Measurements from ENCODE around the gene ADAMTS12. TPM values are rescaled to one million over a fixed set of nuclear protein-coding genes. Genes with fewer than 3 reads are reported as not detected.

Gene ADAMTS12
- total and polyA plus RNA-seq, 5 donors from 2014 or later: not detected

DNA sequence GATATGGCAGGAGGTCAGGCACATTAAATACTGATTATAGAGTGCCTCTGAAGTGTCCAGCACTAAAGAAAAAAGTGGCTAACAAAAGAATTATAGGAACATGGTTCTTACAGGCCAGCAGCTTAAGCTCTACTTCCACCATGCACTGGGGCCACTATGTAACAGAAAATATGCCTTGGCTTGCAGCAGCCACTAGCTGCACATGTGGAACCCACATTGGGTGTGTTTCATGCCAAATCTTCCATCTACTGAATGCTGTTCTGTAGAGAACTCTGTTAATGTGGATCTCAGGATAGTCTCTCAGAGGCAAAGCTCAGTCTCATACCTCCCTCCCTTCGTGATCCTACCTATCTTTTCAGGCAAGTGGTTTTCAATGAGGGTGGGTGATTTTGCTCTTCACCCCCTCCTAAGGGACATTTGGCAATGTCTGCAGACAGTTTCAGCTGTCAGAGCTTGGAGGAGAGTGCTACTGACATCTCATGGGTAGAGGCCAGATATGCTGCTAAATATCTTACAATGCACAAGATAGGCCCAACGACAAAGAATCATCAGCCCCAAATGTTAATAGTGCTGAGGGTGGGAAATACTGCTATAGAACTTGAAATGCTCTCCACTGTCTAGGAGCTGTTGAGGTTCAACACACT is 232.1 kb downstream of the ADAMTS12 start:
- H3K4me1 Mint-ChIP-seq: no peaks in the 10 kb centered on the region
- peaks cover 0 to 1% (median 0%) of the 10 kb centered on the region in 7 donors for H3K9me3 Mint-ChIP-seq

DNA sequence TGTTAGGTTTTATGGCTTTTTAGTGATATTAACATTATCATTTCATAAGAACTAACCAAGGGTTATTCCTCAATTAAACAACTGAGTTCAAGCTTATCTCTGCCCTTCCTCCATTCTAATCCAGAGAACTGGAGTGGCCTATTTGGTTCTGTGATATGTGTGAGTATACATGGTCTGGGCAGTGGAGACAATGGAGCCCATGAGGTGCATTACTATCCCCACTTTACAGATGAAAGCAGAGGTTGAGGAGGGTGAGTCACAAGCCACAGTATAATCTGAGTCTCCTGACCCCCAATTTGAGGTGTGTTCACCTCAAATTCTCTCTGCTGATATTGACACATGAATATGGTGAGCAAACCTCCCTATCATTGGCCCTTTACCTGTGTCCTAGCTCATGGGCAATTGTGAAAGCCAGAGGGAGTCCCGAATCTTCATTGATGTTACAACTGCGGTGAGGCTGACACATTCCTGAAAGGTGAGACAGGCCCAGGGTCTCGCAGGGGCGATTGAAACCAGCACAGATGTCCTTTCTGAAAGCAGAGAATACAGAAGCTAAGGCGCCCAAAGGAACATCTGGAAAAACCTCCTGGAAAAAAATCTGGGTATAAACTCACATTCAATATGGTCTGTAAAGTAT is 233.9 kb downstream of the ADAMTS12 start:
- Histone ChIP-seq H3K27me3 (ENCODE audit: control insufficient read depth, insufficient read depth, low read length) (peaks cover 3% of the 10 kb centered on the region), H3K4me3 (ENCODE audit: low read depth, low read length) (no peak overlapping the region), H3K9me3 (ENCODE audit: control insufficient read depth in 2 of 2, low read length in 2 of 2) (no peaks in the 10 kb centered on the region), H3K27ac (ENCODE audit: insufficient read depth, low read length, poor library complexity, severe bottlenecking) (no peak overlapping the region), H3K4me1 (ENCODE audit: control insufficient read depth, insufficient read depth, low read length, poor library complexity, severe bottlenecking) (no peaks in the 10 kb centered on the region), H3K36me3 (ENCODE audit: control insufficient read depth, insufficient read depth, low read length) (no peaks in the 10 kb centered on the region)
- H3K36me3 Mint-ChIP-seq: no peaks in the 10 kb centered on the region
- H3K4me1 Mint-ChIP-seq: no peaks in the 10 kb centered on the region
- H3K27ac Mint-ChIP-seq: no peak overlapping the region
- DNase-seq: no peak
- ATAC-seq (ENCODE audit: low read depth in 2 of 2): no peak
- no peaks in the 10 kb centered on the region for H3K27me3 Mint-ChIP-seq
- peaks cover 0 to 2% (median 0%) of the 10 kb centered on the region in 7 donors for H3K9me3 Mint-ChIP-seq
- no peak overlapping the region for H3K4me3 Mint-ChIP-seq

More for the DNA sequence above, 232.1 kb downstream of the ADAMTS12 start:
- no peak for ATAC-seq (ENCODE audit: low read depth in 2 of 2)
- Histone ChIP-seq H3K27me3 (ENCODE audit: control insufficient read depth, insufficient read depth, low read length) (peaks cover 3% of the 10 kb centered on the region), H3K4me3 (ENCODE audit: low read depth, low read length) (no peak overlapping the region), H3K27ac (ENCODE audit: insufficient read depth, low read length, poor library complexity, severe bottlenecking) (no peak overlapping the region), H3K9me3 (ENCODE audit: control insufficient read depth in 2 of 2, low read length in 2 of 2) (no peaks in the 10 kb centered on the region), H3K4me1 (ENCODE audit: control insufficient read depth, insufficient read depth, low read length, poor library complexity, severe bottlenecking) (no peaks in the 10 kb centered on the region), H3K36me3 (ENCODE audit: control insufficient read depth, insufficient read depth, low read length) (no peaks in the 10 kb centered on the region)
- no peak overlapping the region for H3K4me3 Mint-ChIP-seq
- no peaks in the 10 kb centered on the region for H3K36me3 Mint-ChIP-seq
- H3K27me3 Mint-ChIP-seq: no peaks in the 10 kb centered on the region
- no peak for DNase-seq
- H3K27ac Mint-ChIP-seq: no peak overlapping the region

- H3K27me3 Mint-ChIP-seq: no peaks in the 10 kb centered on the region
- peaks cover 0 to 2% (median 0%) of the 10 kb centered on the region in 7 donors for H3K9me3 Mint-ChIP-seq
- no peaks in the 10 kb centered on the region for H3K36me3 Mint-ChIP-seq
- no peaks in the 10 kb centered on the region for H3K9me3 ChIP-seq (ENCODE audit: control insufficient read depth in 2 of 2, low read length in 2 of 2)
- no peak for ATAC-seq (ENCODE audit: low read depth in 2 of 2)
- no peaks in the 10 kb centered on the region for H3K4me1 ChIP-seq (ENCODE audit: control insufficient read depth, insufficient read depth, low read length, poor library complexity, severe bottlenecking)
- DNase-seq: no peak
- H3K27ac ChIP-seq (ENCODE audit: insufficient read depth, low read length, poor library complexity, severe bottlenecking): no peak overlapping the region
- no peaks in the 10 kb centered on the region for H3K4me1 Mint-ChIP-seq
- H3K27me3 ChIP-seq (ENCODE audit: control insufficient read depth, insufficient read depth, low read length): peaks cover 3% of the 10 kb centered on the region
- no peak overlapping the region for H3K4me3 Mint-ChIP-seq
- no peak overlapping the region for H3K27ac Mint-ChIP-seq
- H3K4me3 ChIP-seq (ENCODE audit: low read depth, low read length): no peak overlapping the region
- H3K36me3 ChIP-seq (ENCODE audit: control insufficient read depth, insufficient read depth, low read length): no peaks in the 10 kb centered on the region
Observed at GRCh38 chr5:33657176-33657575, 234.6 kb downstream of the ADAMTS12 start.

DNA sequence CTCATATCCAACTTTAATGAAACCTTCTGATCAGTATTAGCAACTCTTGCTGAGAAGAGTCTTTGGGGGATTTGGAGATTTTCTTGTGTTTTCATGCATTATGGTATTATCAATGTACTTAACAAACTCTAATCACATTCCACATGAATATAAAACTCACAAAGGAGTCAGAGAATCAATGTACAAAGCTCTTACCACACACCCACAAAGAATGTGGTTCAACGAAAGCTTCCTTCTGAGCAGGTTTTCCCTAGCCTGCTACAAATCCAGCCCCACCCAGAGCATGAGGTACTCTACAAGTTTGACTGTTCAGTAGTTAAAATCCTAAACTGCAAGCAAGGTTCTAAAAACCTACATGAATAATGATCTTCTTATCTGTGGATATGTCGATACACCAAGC is 240.9 kb downstream of the ADAMTS12 start:
- H3K36me3 ChIP-seq (ENCODE audit: control insufficient read depth, insufficient read depth, low read length): no peaks in the 10 kb centered on the region
- ATAC-seq (ENCODE audit: low read depth in 2 of 2) (no peak), DNase-seq (no peak)
- H3K4me3 ChIP-seq (ENCODE audit: low read depth, low read length): no peak overlapping the region
- no peaks in the 10 kb centered on the region for H3K27me3 ChIP-seq (ENCODE audit: control insufficient read depth, insufficient read depth, low read length)
- no peaks in the 10 kb centered on the region for H3K4me1 ChIP-seq (ENCODE audit: control insufficient read depth, insufficient read depth, low read length, poor library complexity, severe bottlenecking)
- H3K9me3 Mint-ChIP-seq: peaks cover 0 to 5% (median 0%) of the 10 kb centered on the region in 7 donors
- H3K27ac Mint-ChIP-seq: no peak overlapping the region
- H3K27ac ChIP-seq (ENCODE audit: insufficient read depth, low read length, poor library complexity, severe bottlenecking): no peak overlapping the region
- H3K9me3 ChIP-seq (ENCODE audit: control insufficient read depth in 2 of 2, low read length in 2 of 2): no peaks in the 10 kb centered on the region
- no peak overlapping the region for H3K4me3 Mint-ChIP-seq
- H3K27me3 Mint-ChIP-seq: no peaks in the 10 kb centered on the region
- H3K36me3 Mint-ChIP-seq: no peaks in the 10 kb centered on the region
- no peaks in the 10 kb centered on the region for H3K4me1 Mint-ChIP-seq

DNA sequence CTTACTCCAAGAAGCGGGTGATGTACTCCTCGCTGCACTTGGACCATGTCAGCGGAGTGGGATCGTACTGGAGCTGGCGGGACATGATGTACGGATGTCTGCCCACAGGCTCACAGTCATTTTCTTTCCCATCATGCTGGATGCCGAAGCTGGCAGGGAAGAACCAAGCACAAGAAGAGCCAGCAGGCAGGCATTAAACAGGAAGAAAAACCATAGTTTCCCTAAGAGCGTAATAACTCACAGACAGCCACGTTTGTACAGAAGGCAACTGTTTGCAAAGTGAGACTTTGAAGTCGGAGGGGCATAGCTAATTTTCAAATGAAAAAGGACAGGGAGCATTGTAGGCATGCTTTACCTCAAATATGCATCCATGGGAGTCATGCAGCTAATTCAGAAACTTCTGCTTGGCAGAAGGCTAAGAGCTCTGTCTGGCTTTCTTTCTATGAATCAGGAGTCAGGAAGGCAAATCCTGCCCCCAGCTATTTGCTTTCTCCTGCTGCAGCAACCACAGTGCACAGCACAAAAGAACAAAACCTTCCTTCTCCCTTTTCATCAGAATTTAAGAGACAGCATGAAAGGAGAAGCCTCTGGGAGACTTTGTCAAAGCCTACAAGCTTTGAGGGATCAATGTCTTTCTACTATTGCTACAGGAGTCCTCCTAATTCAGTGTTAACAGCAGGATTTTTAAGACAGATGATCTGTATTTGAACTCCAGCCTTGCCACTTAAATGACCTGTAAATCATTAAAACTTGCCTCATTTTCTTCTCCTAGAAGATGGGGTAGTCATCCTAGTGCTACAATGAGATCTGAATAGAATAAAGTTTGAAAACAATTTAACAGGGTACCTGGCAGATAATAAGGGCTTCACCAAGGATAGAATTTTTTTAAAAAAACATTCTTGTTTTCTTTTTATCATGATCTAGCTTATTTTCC is 242.0 kb downstream of the ADAMTS12 start:
- ATAC-seq (ENCODE audit: low read depth in 2 of 2): no peak
- no peaks in the 10 kb centered on the region for H3K27me3 ChIP-seq (ENCODE audit: control insufficient read depth, insufficient read depth, low read length)

DNA sequence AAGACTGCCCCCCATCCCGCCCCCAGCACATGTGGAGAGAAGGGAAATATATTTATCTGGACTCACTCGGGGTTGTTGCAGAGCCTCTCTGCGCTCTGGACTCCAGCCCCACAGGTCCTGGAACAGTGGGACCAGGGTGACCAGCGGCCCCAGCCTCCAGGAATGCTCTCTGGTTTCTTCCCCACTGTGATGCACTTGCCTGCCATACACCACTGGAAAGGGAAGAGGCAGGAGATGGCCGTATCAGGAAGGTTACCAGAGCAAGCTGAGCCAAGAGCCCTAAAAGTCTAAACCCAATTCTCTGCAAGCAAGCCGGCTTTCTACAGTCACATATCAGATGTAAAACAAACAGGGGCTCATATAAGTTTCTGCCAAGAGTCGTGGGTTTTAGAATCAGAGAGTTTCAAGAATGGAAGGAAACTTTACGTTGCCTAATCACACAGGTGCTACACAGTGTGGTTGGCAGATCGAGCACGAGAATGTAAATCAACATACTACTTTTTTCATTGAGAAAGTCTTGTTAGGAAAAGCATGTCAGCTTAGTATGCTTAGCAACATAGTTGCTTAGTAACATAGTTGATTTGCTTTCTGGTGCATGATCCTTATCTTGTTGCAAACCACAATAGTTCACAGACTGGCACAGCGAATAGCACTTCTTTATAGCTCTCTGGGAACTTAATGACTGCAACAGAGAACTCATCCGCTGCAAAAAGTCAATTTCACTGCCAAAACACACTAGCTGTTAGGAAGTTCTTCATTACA is 249.9 kb downstream of the ADAMTS12 start:
- H3K36me3 Mint-ChIP-seq: no peaks in the 10 kb centered on the region
- no peaks in the 10 kb centered on the region for H3K4me1 Mint-ChIP-seq
- ATAC-seq (ENCODE audit: low read depth in 2 of 2): no peak
- no peak overlapping the region for H3K27ac Mint-ChIP-seq
- peaks cover 4% of the 10 kb centered on the region for H3K27me3 Mint-ChIP-seq
- Histone ChIP-seq H3K4me1 (ENCODE audit: control insufficient read depth, insufficient read depth, low read length, poor library complexity, severe bottlenecking) (no peaks in the 10 kb centered on the region), H3K9me3 (ENCODE audit: control insufficient read depth in 2 of 2, low read length in 2 of 2) (no peaks in the 10 kb centered on the region), H3K4me3 (ENCODE audit: low read depth, low read length) (no peak overlapping the region), H3K27me3 (ENCODE audit: control insufficient read depth, insufficient read depth, low read length) (peaks cover 2% of the 10 kb centered on the region), H3K27ac (ENCODE audit: insufficient read depth, low read length, poor library complexity, severe bottlenecking) (no peak overlapping the region), H3K36me3 (ENCODE audit: control insufficient read depth, insufficient read depth, low read length) (no peaks in the 10 kb centered on the region)
- no peak overlapping the region for H3K4me3 Mint-ChIP-seq
- DNase-seq: peak in 1 of 3 donors; percentile 2
- peaks cover 0 to 6% (median 0%) of the 10 kb centered on the region in 7 donors for H3K9me3 Mint-ChIP-seq

More for the DNA sequence above, 242.0 kb downstream of the ADAMTS12 start:
- Mint-ChIP-seq H3K4me3 (no peak overlapping the region), H3K27me3 (no peaks in the 10 kb centered on the region), H3K9me3 (peaks cover 0 to 6% (median 0%) of the 10 kb centered on the region in 7 donors), H3K27ac (no peak overlapping the region), H3K36me3 (no peaks in the 10 kb centered on the region), H3K4me1 (no peaks in the 10 kb centered on the region)
- Histone ChIP-seq H3K36me3 (ENCODE audit: control insufficient read depth, insufficient read depth, low read length) (no peaks in the 10 kb centered on the region), H3K9me3 (ENCODE audit: control insufficient read depth in 2 of 2, low read length in 2 of 2) (no peaks in the 10 kb centered on the region), H3K4me3 (ENCODE audit: low read depth, low read length) (no peak overlapping the region), H3K4me1 (ENCODE audit: control insufficient read depth, insufficient read depth, low read length, poor library complexity, severe bottlenecking) (no peaks in the 10 kb centered on the region), H3K27ac (ENCODE audit: insufficient read depth, low read length, poor library complexity, severe bottlenecking) (no peak overlapping the region)
- no peak for DNase-seq

- no peaks in the 10 kb centered on the region for H3K9me3 ChIP-seq (ENCODE audit: control insufficient read depth in 2 of 2, low read length in 2 of 2)
- Mint-ChIP-seq H3K27me3 (peaks cover 4% of the 10 kb centered on the region), H3K9me3 (no peaks in the 10 kb centered on the region), H3K27ac (no peak overlapping the region), H3K4me3 (no peak overlapping the region), H3K4me1 (no peaks in the 10 kb centered on the region), H3K36me3 (no peaks in the 10 kb centered on the region)
- H3K4me3 ChIP-seq (ENCODE audit: low read depth, low read length): no peak overlapping the region
- peaks cover 2% of the 10 kb centered on the region for H3K27me3 ChIP-seq (ENCODE audit: control insufficient read depth, insufficient read depth, low read length)
- H3K36me3 ChIP-seq (ENCODE audit: control insufficient read depth, insufficient read depth, low read length): no peaks in the 10 kb centered on the region
- DNase-seq (no peak), ATAC-seq (ENCODE audit: low read depth in 2 of 2) (no peak)
- no peaks in the 10 kb centered on the region for H3K4me1 ChIP-seq (ENCODE audit: control insufficient read depth, insufficient read depth, low read length, poor library complexity, severe bottlenecking)
- no peak overlapping the region for H3K27ac ChIP-seq (ENCODE audit: insufficient read depth, low read length, poor library complexity, severe bottlenecking)
Observed at GRCh38 chr5:33639474-33639873, 252.3 kb downstream of the ADAMTS12 start.

Measured in CD4-positive, CD25-positive, alpha-beta regulatory T cell (primary cell).